ENCODE data around the gene CDKL5. TPM values are rescaled to one million over a fixed set of nuclear protein-coding genes. Genes with fewer than 3 reads are reported as not detected.
"Not testable (repeated sequence)": the region's sequence is repeated elsewhere in the genome, so short reads cannot be mapped to it uniquely, and the experiment has no call there.

The CDKL5 gene
- total RNA-seq, 1 experiment from 2014 or later = not detected

GRCh38 chrX:18558799-18559198 lies 133.4 kb downstream of the CDKL5 start:
- in situ Hi-C loops (cut with HindIII; ENCODE audit: low sequenced_read_pairs) = no loop called here
- DNase-seq (ENCODE audit: low spot score) = no peak

GRCh38 chrX:18561020-18561419 lies 135.6 kb downstream of the CDKL5 start:
- in situ Hi-C loops (cut with HindIII; ENCODE audit: low sequenced_read_pairs) = no loop called here
- DNase-seq (ENCODE audit: low spot score) = no peak

GRCh38 chrX:18565727-18566126 lies 140.3 kb downstream of the CDKL5 start:
- in situ Hi-C loops (cut with HindIII; ENCODE audit: low sequenced_read_pairs) = no loop called here
- no peak for DNase-seq (ENCODE audit: low spot score)

GRCh38 chrX:18566748-18567147 lies 141.3 kb downstream of the CDKL5 start:
- in situ Hi-C loops (cut with HindIII; ENCODE audit: low sequenced_read_pairs) = no loop called here
- no peak for DNase-seq (ENCODE audit: low spot score)

GRCh38 chrX:18573556-18573955 lies 148.1 kb downstream of the CDKL5 start:
- DNase-seq (ENCODE audit: low spot score) = peak; percentile 1
- in situ Hi-C loops (cut with HindIII; ENCODE audit: low sequenced_read_pairs) = no loop called here

GRCh38 chrX:18574591-18574990 lies 149.2 kb downstream of the CDKL5 start:
- in situ Hi-C loops (cut with HindIII; ENCODE audit: low sequenced_read_pairs) = no loop called here
- peak; percentile 30 for DNase-seq (ENCODE audit: low spot score)

- in situ Hi-C loops (cut with HindIII; ENCODE audit: low sequenced_read_pairs) = no loop called here
- DNase-seq (ENCODE audit: low spot score) = no peak
Observed at GRCh38 chrX:18575744-18576143, 150.3 kb downstream of the CDKL5 start.

GRCh38 chrX:18577400-18577799 lies 152.0 kb downstream of the CDKL5 start:
- in situ Hi-C loops (cut with HindIII; ENCODE audit: low sequenced_read_pairs) = no loop called here
- no peak for DNase-seq (ENCODE audit: low spot score)

- DNase-seq (ENCODE audit: low spot score) = peak; percentile 24
- in situ Hi-C loops (cut with HindIII; ENCODE audit: low sequenced_read_pairs) = no loop called here
Observed at GRCh38 chrX:18578546-18578945, 153.1 kb downstream of the CDKL5 start.

GRCh38 chrX:18579495-18579894 lies 154.1 kb downstream of the CDKL5 start:
- no peak for DNase-seq (ENCODE audit: low spot score)

GRCh38 chrX:18582910-18583493 lies 157.6 kb downstream of the CDKL5 start:
- in situ Hi-C loops (cut with HindIII; ENCODE audit: low sequenced_read_pairs) = no loop called here
- DNase-seq (ENCODE audit: low spot score) = no peak

More at GRCh38 chrX:18579495-18579894, 154.1 kb downstream of the CDKL5 start:
- in situ Hi-C loops (cut with HindIII; ENCODE audit: low sequenced_read_pairs) = no loop called here

GRCh38 chrX:18589292-18589691 lies 163.9 kb downstream of the CDKL5 start:
- DNase-seq (ENCODE audit: low spot score); in situ Hi-C loops (cut with HindIII; ENCODE audit: low sequenced_read_pairs): not testable (repeated sequence)

- in situ Hi-C loops (cut with HindIII; ENCODE audit: low sequenced_read_pairs) = no loop called here
- DNase-seq (ENCODE audit: low spot score) = no peak
Observed at GRCh38 chrX:18591834-18592233, 166.4 kb downstream of the CDKL5 start.

- in situ Hi-C loops (cut with HindIII; ENCODE audit: low sequenced_read_pairs) = no loop called here
- DNase-seq (ENCODE audit: low spot score) = no peak
Observed at GRCh38 chrX:18594079-18594478, 168.7 kb downstream of the CDKL5 start.

- DNase-seq (ENCODE audit: low spot score) = no peak
- in situ Hi-C loops (cut with HindIII; ENCODE audit: low sequenced_read_pairs) = no loop called here
Observed at GRCh38 chrX:18596096-18596495, 170.7 kb downstream of the CDKL5 start.

- no peak for DNase-seq (ENCODE audit: low spot score)
- in situ Hi-C loops (cut with HindIII; ENCODE audit: low sequenced_read_pairs) = no loop called here
Observed at GRCh38 chrX:18598413-18598812, 173.0 kb downstream of the CDKL5 start.

GRCh38 chrX:18607966-18608365 lies 182.6 kb downstream of the CDKL5 start:
- DNase-seq (ENCODE audit: low spot score) = no peak
- in situ Hi-C loops (cut with HindIII; ENCODE audit: low sequenced_read_pairs) = no loop called here

GRCh38 chrX:18613930-18614639 lies 188.7 kb downstream of the CDKL5 start:
- in situ Hi-C loops (cut with HindIII; ENCODE audit: low sequenced_read_pairs) = no loop called here
- DNase-seq (ENCODE audit: low spot score) = peak; percentile 76

- in situ Hi-C loops (cut with HindIII; ENCODE audit: low sequenced_read_pairs) = no loop called here
- peak; percentile 1 for DNase-seq (ENCODE audit: low spot score)
Observed at GRCh38 chrX:18616688-18617406, 191.4 kb downstream of the CDKL5 start.

- in situ Hi-C loops (cut with HindIII; ENCODE audit: low sequenced_read_pairs) = no loop called here
Observed at GRCh38 chrX:18617407-18617750, 192.0 kb downstream of the CDKL5 start.

More at GRCh38 chrX:18617407-18617750, 192.0 kb downstream of the CDKL5 start:
- DNase-seq (ENCODE audit: low spot score) = no peak

Data from G401 (cell line).